ENCODE results near the gene SRP19. TPM values are rescaled to one million over a fixed set of nuclear protein-coding genes. Genes with fewer than 3 reads are reported as not detected.

Gene SRP19
- total RNA-seq = 40.7 and 81.3 TPM in 2 replicates

GRCh38 chr5:112860929-112861637 is at the start of gene SRP19:
SRP19 (plus strand) TSS chr5:112861287; CDS start chr5:112861377, 90 bp downstream.

Other genes starting within 250 kb of the SRP19 start
- 80.3 and 82.9 TPM in 2 replicates for gene APC, start 123.4 kb upstream of the SRP19 start, total RNA-seq
- gene REEP5, start 60.9 kb downstream of the SRP19 start, total RNA-seq = 36.8 and 79.7 TPM in 2 replicates
- 17.0 and 20.9 TPM in 2 replicates for gene DCP2, start 115.5 kb downstream of the SRP19 start, total RNA-seq